ENCODE results near the gene BTBD7. TPM values are rescaled to one million over a fixed set of nuclear protein-coding genes. Genes with fewer than 3 reads are reported as not detected.

BTBD7 gene
- total RNA-seq, 1 experiment from 2014 or later, result 30.1 TPM

GRCh38 chr14:93348292-93348691, 15.5 kb upstream of the BTBD7 start:
- H3K4me3 ChIP-seq, result no peak overlapping the region
- 0 out of 2 replicates have a peak, but pooled peaks cover under 1% of the 10 kb centered on the region for H3K9me2 ChIP-seq (ENCODE audit: insufficient read depth)
- no peak overlapping the region for H2AFZ ChIP-seq
- no peaks in the 10 kb centered on the region for H3K79me2 ChIP-seq (ENCODE audit: low read depth)
- H3K4me2 ChIP-seq, result no peak overlapping the region
- no peak for TF ChIP-seq CTCF (conservative IDR thresholded peaks at IDR 0.05)
- no peak for TF ChIP-seq EZH2 (IDR thresholded peaks at IDR 0.05; ENCODE audit: low read depth)
- no TSS peak for BruUV-seq (replicated peaks)
- intact Hi-C loops (cut with micrococcal nuclease; ENCODE audit: unreplicated experiment), result no loop called here
- no peaks in the 10 kb centered on the region for H3K27me3 ChIP-seq (ENCODE audit: insufficient read depth, low read depth)
- POLR2A ChIA-PET (ENCODE audit: unreplicated experiment), result interaction anchor here (0.6 kb wide), 1 partner anchor 12 kb away, joined by 4 read pairs; no protein-coding TSS in a partner anchor
- H3F3A ChIP-seq (ENCODE audit: insufficient read depth, low read depth), result no peaks in the 10 kb centered on the region
- no peak overlapping the region for H3K27ac ChIP-seq
- CTCF ChIA-PET, result no interaction called here
- H3K36me3 ChIP-seq (ENCODE audit: low read depth), result no peaks in the 10 kb centered on the region
- DNase-seq, result no peak
- no peaks in the 10 kb centered on the region for H3K4me1 ChIP-seq (replicated peaks; ENCODE audit: insufficient read depth)
- H4K20me1 ChIP-seq (ENCODE audit: insufficient read depth), result no peaks in the 10 kb centered on the region
- no peaks in the 10 kb centered on the region for H3K9me3 ChIP-seq (ENCODE audit: insufficient read depth, low read depth)

- Histone ChIP-seq H3K9me3 (ENCODE audit: insufficient read depth, low read depth) (no peaks in the 10 kb centered on the region), H3K4me1 (replicated peaks; ENCODE audit: insufficient read depth) (no peaks in the 10 kb centered on the region), H3K27me3 (ENCODE audit: insufficient read depth, low read depth) (no peaks in the 10 kb centered on the region), H3K9me2 (ENCODE audit: insufficient read depth) (no peaks in the 10 kb centered on the region), H3K4me3 (no peak overlapping the region), H3K79me2 (ENCODE audit: low read depth) (no peaks in the 10 kb centered on the region), H3K36me3 (ENCODE audit: low read depth) (no peaks in the 10 kb centered on the region), H3K4me2 (no peak overlapping the region), H4K20me1 (ENCODE audit: insufficient read depth) (no peaks in the 10 kb centered on the region), H3K27ac (no peak overlapping the region), H3F3A (ENCODE audit: insufficient read depth, low read depth) (no peaks in the 10 kb centered on the region), H2AFZ (no peak overlapping the region)
- CTCF ChIA-PET, result no interaction called here
- POLR2A ChIA-PET (ENCODE audit: unreplicated experiment), result no interaction called here
- DNase-seq, result no peak
- BruUV-seq (replicated peaks), result no TSS peak
- intact Hi-C loops (cut with micrococcal nuclease; ENCODE audit: unreplicated experiment), result no loop called here
- no peak for TF ChIP-seq CTCF (conservative IDR thresholded peaks at IDR 0.05)
- no peak for TF ChIP-seq EZH2 (IDR thresholded peaks at IDR 0.05; ENCODE audit: low read depth)
Measured at GRCh38 chr14:93347850-93348249, 15.0 kb upstream of the BTBD7 start.

GRCh38 chr14:93346926-93347721, 14.3 kb upstream of the BTBD7 start, which contains the start of gene COX8C:
Gene COX8C (plus strand): TSS chr14:93347182. CDS start chr14:93347269, 87 bp downstream.
- H3K79me2 ChIP-seq (ENCODE audit: low read depth), result no peaks in the 10 kb centered on the region
- H3K4me2 ChIP-seq, result no peak within 1 kb of the TSS
- no TSS peak for BruUV-seq (replicated peaks)
- H4K20me1 ChIP-seq (ENCODE audit: insufficient read depth), result no peaks in the 10 kb centered on the region
- DNase-seq, result no peak
- ChIA-PET CTCF (interaction anchor here (1.0 kb wide), 1 partner anchor 139 kb away, joined by 3 read pairs; no protein-coding TSS in a partner anchor), POLR2A (ENCODE audit: unreplicated experiment) (no interaction called here)
- H3K27ac ChIP-seq, result no peak within 1 kb of the TSS
- no peak for TF ChIP-seq EZH2 (IDR thresholded peaks at IDR 0.05; ENCODE audit: low read depth)
- TF ChIP-seq CTCF (conservative IDR thresholded peaks at IDR 0.05), result 0 out of 2 replicates have a peak, but pooled peaks have one; percentile 15
- no peak within 1 kb of the TSS for H2AFZ ChIP-seq
- intact Hi-C loops (cut with micrococcal nuclease; ENCODE audit: unreplicated experiment), result no loop called here
- H3K4me1 ChIP-seq (replicated peaks; ENCODE audit: insufficient read depth), result no peaks in the 10 kb centered on the region
- H3K27me3 ChIP-seq (ENCODE audit: insufficient read depth, low read depth), result no peaks in the 10 kb centered on the region
- H3K36me3 ChIP-seq (ENCODE audit: low read depth), result no peaks in the 10 kb centered on the region
- H3K9me3 ChIP-seq (ENCODE audit: insufficient read depth, low read depth), result no peaks in the 10 kb centered on the region
- H3F3A ChIP-seq (ENCODE audit: insufficient read depth, low read depth), result no peaks in the 10 kb centered on the region
- no peaks in the 10 kb centered on the region for H3K9me2 ChIP-seq (ENCODE audit: insufficient read depth)
- no peak within 1 kb of the TSS for H3K4me3 ChIP-seq
